Activated CD4-positive, alpha-beta T cell treated with anti-CD3 and anti-CD28 coated beads for 36 hours (primary cell): ENCODE measurements around the gene PLCB3. TPM values are rescaled to one million over a fixed set of nuclear protein-coding genes. Genes with fewer than 3 reads are reported as not detected.
A peak's percentile ranks its signal among the peaks of the same experiment; 100 is the strongest.

ENCODE experiments used
- ATAC-seq: fragments of 200-7000 bp; cut with Tn5 transposase; one replicate; pipeline ENCODE4 v1.10.0; 2021; ENCODE audit warnings: mild to moderate bottlenecking, moderate library complexity
- CTCF ChIA-PET: fragments of 350-600 bp; sonication (Branson Sonifier 250); formaldehyde crosslinking; loops from one replicate; lab custom pipeline; 2021; ENCODE audit warnings: antibody characterized with exemption; lab: Charles Lee
- POLR2A ChIA-PET: fragments of 350-600 bp; sonication (Branson Sonifier 250); formaldehyde crosslinking; loops from one replicate; lab custom pipeline; 2021; ENCODE audit warnings: antibody characterized with exemption, inconsistent platforms; lab: Charles Lee
- DNase-seq: peaks from one replicate; pipeline ENCODE4 v3.0.0-alpha.2; 2020
- H3K27ac Mint-ChIP-seq: one replicate; pipeline ENCODE4 v1.8.0; 2021; ENCODE audit warnings: mixed read lengths
- H3K27me3 Mint-ChIP-seq: one replicate; pipeline ENCODE4 v1.8.0; 2021; ENCODE audit warnings: mixed read lengths
- H3K36me3 Mint-ChIP-seq: one replicate; pipeline ENCODE4 v1.8.0; 2021; ENCODE audit warnings: low read depth, mixed read lengths
- H3K4me1 Mint-ChIP-seq: one replicate; pipeline ENCODE4 v1.8.0; 2021; ENCODE audit warnings: mixed read lengths
- H3K4me3 Mint-ChIP-seq: one replicate; pipeline ENCODE4 v1.8.0; 2021; ENCODE audit warnings: mild to moderate bottlenecking, moderate library complexity, mixed read lengths
- H3K9me3 Mint-ChIP-seq: one replicate; pipeline ENCODE4 v1.8.0; 2021; ENCODE audit warnings: low read depth, mixed read lengths
- intact Hi-C, 2 experiments: fragments of 100-400 bp; cut with DNase I in 1 of 2; cut with micrococcal nuclease in 1 of 2; formaldehyde crosslinking; loops; one replicate each; pipeline versions ENCODE4 v1.14.2 to v1.15.1; 2022 to 2024; cut with DNase I, micrococcal nuclease
- total RNA-seq, 2 experiments: library from RNA; stranded (reverse); gene quantifications; one replicate each; pipeline ENCODE4 v1.2.3, GENCODE V29; 2021

PLCB3 gene
- total RNA-seq, 2 experiments from 2014 or later, result 9.0 to 10.9 TPM

GRCh38 chr11:64288353-64288750, 37.0 kb downstream of the PLCB3 start:
- Mint-ChIP-seq H3K4me3 (no peak overlapping the region), H3K27ac (no peak overlapping the region), H3K27me3 (peaks cover 16% of the 10 kb centered on the region), H3K9me3 (no peaks in the 10 kb centered on the region), H3K36me3 (no peaks in the 10 kb centered on the region), H3K4me1 (peaks cover 12% of the 10 kb centered on the region)
- ChIA-PET CTCF (interaction anchor here (1.5 kb wide), 1 partner anchor 16 kb away, joined by 9 read pairs; no protein-coding TSS in a partner anchor), POLR2A (no interaction called here)
- DNase-seq (no peak), ATAC-seq (no peak)
- intact Hi-C loops, result no loop called here

- H3K27me3 Mint-ChIP-seq, result peaks cover 21% of the 10 kb centered on the region
- CTCF ChIA-PET, result interaction anchor here (2.0 to 3.0 kb wide), 2 partner anchors 12 to 15 kb away, joined by 12 to 13 read pairs; no protein-coding TSS in a partner anchor
- ATAC-seq (no peak), DNase-seq (no peak)
- peaks cover 11% of the 10 kb centered on the region for H3K4me1 Mint-ChIP-seq
- POLR2A ChIA-PET, result no interaction called here
- intact Hi-C loops, result no loop called here
- H3K36me3 Mint-ChIP-seq, result no peaks in the 10 kb centered on the region
- H3K9me3 Mint-ChIP-seq, result no peaks in the 10 kb centered on the region
- H3K27ac Mint-ChIP-seq, result no peak overlapping the region
- H3K4me3 Mint-ChIP-seq, result no peak overlapping the region
Measured at GRCh38 chr11:64289002-64289564, 37.8 kb downstream of the PLCB3 start.

GRCh38 chr11:64290352-64291261, 39.3 kb downstream of the PLCB3 start:
- peak overlapping the region; percentile 7 for H3K4me3 Mint-ChIP-seq
- ATAC-seq (no peak), DNase-seq (no peak)
- no peaks in the 10 kb centered on the region for H3K36me3 Mint-ChIP-seq
- intact Hi-C loops, result no loop called here
- no peaks in the 10 kb centered on the region for H3K9me3 Mint-ChIP-seq
- ChIA-PET POLR2A (no interaction called here), CTCF (interaction anchor here (0.6 to 3.0 kb wide), 3 partner anchors 10 to 905 kb away, joined by 3 to 13 read pairs (median 12); no protein-coding TSS in a partner anchor)
- H3K27ac Mint-ChIP-seq, result no peak overlapping the region
- peaks cover 32% of the 10 kb centered on the region for H3K27me3 Mint-ChIP-seq
- peaks cover 11% of the 10 kb centered on the region for H3K4me1 Mint-ChIP-seq

- peaks cover 37% of the 10 kb centered on the region for H3K27me3 Mint-ChIP-seq
- no peak for ATAC-seq
- POLR2A ChIA-PET, result no interaction called here
Measured at GRCh38 chr11:64291262-64291751, 40.0 kb downstream of the PLCB3 start, which contains the start of gene KCNK4. Gene KCNK4, plus strand, starts transcription at chr11:64291302. Its CDS starts 1,717 bp downstream, at chr11:64293019.

GRCh38 chr11:64291752-64292459, 40.6 kb downstream of the PLCB3 start:
- Mint-ChIP-seq H3K4me1 (peaks cover 3% of the 10 kb centered on the region), H3K4me3 (no peak overlapping the region), H3K27me3 (peaks cover 42% of the 10 kb centered on the region), H3K9me3 (no peaks in the 10 kb centered on the region), H3K36me3 (no peaks in the 10 kb centered on the region), H3K27ac (no peak overlapping the region)
- intact Hi-C loops, result no loop called here
- ChIA-PET POLR2A (no interaction called here), CTCF (interaction anchor here (0.6 to 3.0 kb wide), 4 partner anchors 9 to 87 kb away, joined by 3 to 13 read pairs (median 6); no protein-coding TSS in a partner anchor)
- ATAC-seq, result no peak
- DNase-seq, result no peak

More at GRCh38 chr11:64291262-64291751, 40.0 kb downstream of the PLCB3 start, which contains the start of gene KCNK4:
- H3K27ac Mint-ChIP-seq, result no peak within 1 kb of the TSS
- CTCF ChIA-PET, result interaction anchor here (3.0 kb wide), 1 partner anchor 10 kb away, joined by 13 read pairs; no protein-coding TSS in a partner anchor
- H3K4me3 Mint-ChIP-seq, result peak within 1 kb of the TSS; percentile 7
- peaks cover 9% of the 10 kb centered on the region for H3K4me1 Mint-ChIP-seq
- intact Hi-C loops, result no loop called here
- no peaks in the 10 kb centered on the region for H3K9me3 Mint-ChIP-seq
- H3K36me3 Mint-ChIP-seq, result no peaks in the 10 kb centered on the region
- no peak for DNase-seq

- POLR2A ChIA-PET, result no interaction called here
- ATAC-seq (peak; percentile 36), DNase-seq (no peak)
- peaks cover 49% of the 10 kb centered on the region for H3K27me3 Mint-ChIP-seq
- H3K36me3 Mint-ChIP-seq, result no peaks in the 10 kb centered on the region
- CTCF ChIA-PET, result interaction anchor here (0.5 to 1.6 kb wide), 5 partner anchors 9 to 128 kb away, joined by 3 to 10 read pairs (median 3); no protein-coding TSS in a partner anchor
- intact Hi-C loops, result no loop called here
- H3K9me3 Mint-ChIP-seq, result no peaks in the 10 kb centered on the region
- peaks cover 6% of the 10 kb centered on the region for H3K4me1 Mint-ChIP-seq
- H3K27ac Mint-ChIP-seq, result no peak overlapping the region
- no peak overlapping the region for H3K4me3 Mint-ChIP-seq
Measured at GRCh38 chr11:64292460-64293254, 41.3 kb downstream of the PLCB3 start.

GRCh38 chr11:64294774-64295173, 43.4 kb downstream of the PLCB3 start:
- ATAC-seq (no peak), DNase-seq (no peak)
- no peak overlapping the region for H3K4me3 Mint-ChIP-seq
- CTCF ChIA-PET, result no interaction called here
- H3K36me3 Mint-ChIP-seq, result no peaks in the 10 kb centered on the region
- POLR2A ChIA-PET, result no interaction called here
- H3K27me3 Mint-ChIP-seq, result peaks cover 65% of the 10 kb centered on the region
- H3K9me3 Mint-ChIP-seq, result no peaks in the 10 kb centered on the region
- intact Hi-C loops, result no loop called here
- H3K27ac Mint-ChIP-seq, result no peak overlapping the region
- peaks cover 10% of the 10 kb centered on the region for H3K4me1 Mint-ChIP-seq

- H3K9me3 Mint-ChIP-seq, result no peaks in the 10 kb centered on the region
- H3K27me3 Mint-ChIP-seq, result peaks cover 68% of the 10 kb centered on the region
- DNase-seq, result no peak
- peaks cover 16% of the 10 kb centered on the region for H3K4me1 Mint-ChIP-seq
- no peak for ATAC-seq
- H3K27ac Mint-ChIP-seq, result no peak overlapping the region
- ChIA-PET CTCF (interaction anchor here (0.9 kb wide), 1 partner anchor 8 kb away, joined by 5 read pairs; no protein-coding TSS in a partner anchor), POLR2A (no interaction called here)
- intact Hi-C loops, result no loop called here
- no peak overlapping the region for H3K4me3 Mint-ChIP-seq
- no peaks in the 10 kb centered on the region for H3K36me3 Mint-ChIP-seq
Measured at GRCh38 chr11:64295760-64296159, 44.4 kb downstream of the PLCB3 start.

- Mint-ChIP-seq H3K4me1 (peaks cover 18% of the 10 kb centered on the region), H3K4me3 (no peak overlapping the region), H3K9me3 (no peaks in the 10 kb centered on the region), H3K36me3 (no peaks in the 10 kb centered on the region), H3K27ac (no peak overlapping the region), H3K27me3 (peaks cover 67% of the 10 kb centered on the region)
- no peak for DNase-seq
- ChIA-PET POLR2A (no interaction called here), CTCF (interaction anchor here (1.2 kb wide), 1 partner anchor 9 kb away, joined by 5 read pairs; the partner anchor contains the start of gene ESRRA)
- intact Hi-C loops, result no loop called here
- no peak for ATAC-seq
Measured at GRCh38 chr11:64296236-64296635, 44.9 kb downstream of the PLCB3 start.
